ENCODE data around the gene VANGL1.

DNA sequence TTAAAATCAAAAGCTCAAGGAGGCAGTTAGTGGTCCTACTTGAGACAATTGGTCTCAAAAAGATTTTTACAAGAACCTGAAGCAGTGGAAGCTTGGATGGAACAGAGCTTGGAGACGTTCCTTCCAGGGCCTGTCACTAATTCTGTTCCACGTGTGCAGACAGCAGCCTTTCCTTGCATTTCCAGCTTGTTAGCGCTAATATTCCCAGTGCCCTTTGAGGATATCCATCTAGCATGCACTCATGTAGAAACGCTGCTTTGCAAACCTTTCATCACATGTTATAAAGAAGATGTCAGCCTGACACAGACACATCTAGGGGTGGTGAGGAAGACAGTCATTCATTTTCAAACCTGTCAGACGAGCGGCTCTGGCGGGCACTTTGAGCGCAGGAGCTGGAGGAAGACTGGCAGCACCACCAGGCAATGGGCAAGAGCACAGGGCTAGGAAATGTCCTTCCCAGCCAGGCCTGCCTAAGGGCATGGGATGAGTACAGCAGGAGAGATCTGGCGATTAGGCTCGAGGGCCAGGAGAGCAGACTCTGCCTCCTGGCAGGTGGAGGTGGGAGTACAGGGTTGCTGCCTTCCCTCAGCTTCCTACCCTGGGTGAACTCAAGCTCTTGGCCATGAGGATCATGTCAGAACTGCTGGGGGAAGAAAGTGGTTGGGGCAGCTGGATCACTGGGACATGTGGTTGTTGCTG lies 71.3 kb downstream of the VANGL1 start:
- no peak for TF ChIP-seq POLR2A (IDR thresholded peaks at IDR 0.05)
- TF ChIP-seq CTCF (IDR thresholded peaks at IDR 0.05), result no peak

Measured in adrenal gland (tissue), 5 donors.